Ishikawa (cell line): Measurements from ENCODE around the gene AKAP6.

Source experiments
- CEBPB ChIP-seq: IDR thresholded peaks from 2 replicates; pipeline ENCODE4 v1.6.1; 2012
- CREB1 ChIP-seq: IDR thresholded peaks from 2 replicates; pipeline ENCODE4 v1.6.1; 2012; ENCODE audit warnings: low read depth
- EGR1 ChIP-seq: IDR thresholded peaks from 2 replicates; pipeline ENCODE4 v1.6.1; 2012
- EP300 ChIP-seq: IDR thresholded peaks from 2 replicates; pipeline ENCODE4 v1.6.1; 2012; ENCODE audit warnings: borderline replicate concordance
- FOXM1 ChIP-seq: IDR thresholded peaks from 2 replicates; pipeline ENCODE4 v1.6.1; 2012; ENCODE audit warnings: low read depth, borderline replicate concordance
- MAX ChIP-seq: IDR thresholded peaks from 2 replicates; pipeline ENCODE4 v1.6.1; 2012
- NFIC ChIP-seq: IDR thresholded peaks from 2 replicates; pipeline ENCODE4 v1.6.1; 2012
- RAD21 ChIP-seq: IDR thresholded peaks from 2 replicates; pipeline ENCODE4 v1.6.1; 2012; ENCODE audit warnings: low read depth
- REST ChIP-seq: IDR thresholded peaks from 2 replicates; pipeline ENCODE4 v1.6.1; 2012; ENCODE audit warnings: low read depth, mild to moderate bottlenecking
- TAF1 ChIP-seq: IDR thresholded peaks from 2 replicates; pipeline ENCODE4 v1.6.1; 2012; ENCODE audit warnings: low read depth, mild to moderate bottlenecking
- TCF12 ChIP-seq: IDR thresholded peaks from 2 replicates; pipeline ENCODE4 v1.6.1; 2012; ENCODE audit warnings: low read depth
- TEAD4 ChIP-seq: IDR thresholded peaks from 2 replicates; pipeline ENCODE4 v1.6.1; 2012
- USF1 ChIP-seq: IDR thresholded peaks from 2 replicates; pipeline ENCODE4 v1.6.1; 2012
- YY1 ChIP-seq: IDR thresholded peaks from 2 replicates; pipeline ENCODE4 v1.6.1; 2012; ENCODE audit warnings: low read depth
- ZBTB7A ChIP-seq: IDR thresholded peaks from 2 replicates; pipeline ENCODE4 v1.6.1; 2012; ENCODE audit warnings: low read depth

Gene AKAP6

GRCh38 chr14:32457213-32457920 is 128.3 kb downstream of the AKAP6 start:
- TF ChIP-seq REST = no peak
- TF ChIP-seq EP300 = no peak
- no peak for TF ChIP-seq MAX
- no peak for TF ChIP-seq USF1
- TF ChIP-seq EGR1 = no peak
- no peak for TF ChIP-seq CREB1
- TF ChIP-seq RAD21 = no peak
- no peak for TF ChIP-seq TCF12
- TF ChIP-seq CEBPB = no peak
- no peak for TF ChIP-seq FOXM1
- TF ChIP-seq TAF1 = no peak
- TF ChIP-seq TEAD4 = no peak
- no peak for TF ChIP-seq NFIC
- no peak for TF ChIP-seq YY1
- no peak for TF ChIP-seq ZBTB7A

GRCh38 chr14:32458720-32459119 is 129.6 kb downstream of the AKAP6 start:
- TF ChIP-seq TCF12 = no peak
- TF ChIP-seq ZBTB7A = no peak
- no peak for TF ChIP-seq USF1
- TF ChIP-seq NFIC = no peak
- TF ChIP-seq CREB1 = no peak
- TF ChIP-seq CEBPB = no peak
- no peak for TF ChIP-seq EGR1
- no peak for TF ChIP-seq REST
- no peak for TF ChIP-seq EP300
- no peak for TF ChIP-seq FOXM1
- TF ChIP-seq TAF1 = no peak
- no peak for TF ChIP-seq RAD21
- no peak for TF ChIP-seq YY1
- no peak for TF ChIP-seq TEAD4
- TF ChIP-seq MAX = no peak

- TF ChIP-seq EP300 (no peak), NFIC (no peak)
Observed at GRCh38 chr14:32460267-32460666, 131.2 kb downstream of the AKAP6 start.

- TF ChIP-seq YY1 (no peak), MAX (no peak), NFIC (no peak), CEBPB (no peak), TEAD4 (no peak), FOXM1 (no peak), RAD21 (no peak), REST (no peak), USF1 (no peak), CREB1 (no peak)
Observed at GRCh38 chr14:32468955-32469354, 139.9 kb downstream of the AKAP6 start.
